Panc1 (cell line): ENCODE results near the gene RTP5.

Source experiments
- POLR2AphosphoS5 ChIP-seq: IDR thresholded peaks from 2 replicates; pipeline ENCODE4 v1.6.1; 2012; ENCODE audit warnings: mild to moderate bottlenecking, low read depth, low read length, moderate library complexity
- SIN3A ChIP-seq: IDR thresholded peaks from 2 replicates; pipeline ENCODE4 v1.6.1; 2012; ENCODE audit warnings: low read depth, mild to moderate bottlenecking, low read length, moderate library complexity, borderline replicate concordance; ENCODE audit not compliant: insufficient read depth
- TCF7L2 ChIP-seq: IDR thresholded peaks from 2 replicates; pipeline ENCODE4 v1.6.1; 2011; ENCODE audit warnings: mild to moderate bottlenecking, low read depth, low read length, inconsistent platforms
- TF ChIP-seq, protein P1 (sequence below): fragments of 450-650 bp; IDR thresholded peaks from 2 replicates; pipeline ENCODE4 v1.5.1; 2017; ENCODE audit warnings: mild to moderate bottlenecking

GRCh38 chr2:241898463-241899270 lies 29.1 kb downstream of the RTP5 start:
- TF ChIP-seq, protein P1, sequence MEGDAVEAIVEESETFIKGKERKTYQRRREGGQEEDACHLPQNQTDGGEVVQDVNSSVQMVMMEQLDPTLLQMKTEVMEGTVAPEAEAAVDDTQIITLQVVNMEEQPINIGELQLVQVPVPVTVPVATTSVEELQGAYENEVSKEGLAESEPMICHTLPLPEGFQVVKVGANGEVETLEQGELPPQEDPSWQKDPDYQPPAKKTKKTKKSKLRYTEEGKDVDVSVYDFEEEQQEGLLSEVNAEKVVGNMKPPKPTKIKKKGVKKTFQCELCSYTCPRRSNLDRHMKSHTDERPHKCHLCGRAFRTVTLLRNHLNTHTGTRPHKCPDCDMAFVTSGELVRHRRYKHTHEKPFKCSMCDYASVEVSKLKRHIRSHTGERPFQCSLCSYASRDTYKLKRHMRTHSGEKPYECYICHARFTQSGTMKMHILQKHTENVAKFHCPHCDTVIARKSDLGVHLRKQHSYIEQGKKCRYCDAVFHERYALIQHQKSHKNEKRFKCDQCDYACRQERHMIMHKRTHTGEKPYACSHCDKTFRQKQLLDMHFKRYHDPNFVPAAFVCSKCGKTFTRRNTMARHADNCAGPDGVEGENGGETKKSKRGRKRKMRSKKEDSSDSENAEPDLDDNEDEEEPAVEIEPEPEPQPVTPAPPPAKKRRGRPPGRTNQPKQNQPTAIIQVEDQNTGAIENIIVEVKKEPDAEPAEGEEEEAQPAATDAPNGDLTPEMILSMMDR: no peak
- no peak for TF ChIP-seq POLR2AphosphoS5
- no peak for TF ChIP-seq TCF7L2
- no peak for TF ChIP-seq SIN3A
